IMR-90 (cell line): ENCODE results near the gene NOL6.

Source experiments
- BHLHE40 ChIP-seq: fragments of 150-350 bp; IDR thresholded peaks from 2 replicates; pipeline ENCODE4 v1.6.1; 2016; ENCODE audit warnings: mild to moderate bottlenecking, low read depth, low read length
- CEBPB ChIP-seq: IDR thresholded peaks from 2 replicates; pipeline ENCODE4 v1.6.1; 2012; ENCODE audit warnings: low read depth, low read length, improper control_type of control experiment
- CHD1 ChIP-seq: IDR thresholded peaks from 2 replicates; pipeline ENCODE4 v1.6.1; 2012; ENCODE audit warnings: low read depth, low read length, improper control_type of control experiment
- CTCF ChIP-seq: conservative IDR thresholded peaks from 2 replicates; pipeline ENCODE4 v1.5.1; 2012; ENCODE audit warnings: mild to moderate bottlenecking, low read depth, low read length, improper control_type of control experiment
- ELK1 ChIP-seq: fragments of 150-350 bp; IDR thresholded peaks from 2 replicates; pipeline ENCODE4 v1.6.1; 2016; ENCODE audit warnings: low read depth, mild to moderate bottlenecking, low read length, moderate library complexity, borderline replicate concordance
- MAZ ChIP-seq: IDR thresholded peaks from 2 replicates; pipeline ENCODE4 v1.6.1; 2012; ENCODE audit warnings: low read depth, mild to moderate bottlenecking, low read length, improper control_type of control experiment, moderate library complexity, borderline replicate concordance
- NFE2L2 ChIP-seq: fragments of 150-350 bp; IDR thresholded peaks from 2 replicates; pipeline ENCODE4 v1.6.1; 2016; ENCODE audit warnings: low read depth, mild to moderate bottlenecking, low read length
- POLR2A ChIP-seq: IDR thresholded peaks from 2 replicates; pipeline ENCODE4 v1.6.1; 2012; ENCODE audit warnings: mild to moderate bottlenecking, low read depth, low read length
- RAD21 ChIP-seq: IDR thresholded peaks from 2 replicates; pipeline ENCODE4 v1.6.1; 2012; ENCODE audit warnings: low read length, improper control_type of control experiment
- RCOR1 ChIP-seq: IDR thresholded peaks from 2 replicates; pipeline ENCODE4 v1.6.1; 2012; ENCODE audit warnings: mild to moderate bottlenecking, low read length, improper control_type of control experiment; ENCODE audit not compliant: insufficient replicate concordance
- SMC3 ChIP-seq: fragments of 150-350 bp; IDR thresholded peaks from 2 replicates; pipeline ENCODE4 v1.6.1; 2016; ENCODE audit warnings: low read depth, mild to moderate bottlenecking, antibody characterized with exemption, low read length, moderate library complexity
- USF2 ChIP-seq: fragments of 150-350 bp; IDR thresholded peaks from 2 replicates; pipeline ENCODE4 v1.6.1; 2017; ENCODE audit warnings: mild to moderate bottlenecking, antibody characterized with exemption, low read length, low read depth

- TF ChIP-seq CHD1: no peak
- TF ChIP-seq CTCF: no peak
- TF ChIP-seq POLR2A: no peak
- TF ChIP-seq CEBPB: no peak
- no peak for TF ChIP-seq RAD21
- no peak for TF ChIP-seq RCOR1
- no peak for TF ChIP-seq BHLHE40
- TF ChIP-seq NFE2L2: no peak
- no peak for TF ChIP-seq MAZ
- no peak for TF ChIP-seq SMC3
- no peak for TF ChIP-seq USF2
- TF ChIP-seq ELK1: no peak
Measured at GRCh38 chr9:33433871-33434270, 39.9 kb downstream of the NOL6 start.
